ENCODE data around the gene CDHR3.
"Not testable (repeated sequence)": the region's sequence is repeated elsewhere in the genome, so short reads cannot be mapped to it uniquely, and the experiment has no call there.

CDHR3 gene

DNA sequence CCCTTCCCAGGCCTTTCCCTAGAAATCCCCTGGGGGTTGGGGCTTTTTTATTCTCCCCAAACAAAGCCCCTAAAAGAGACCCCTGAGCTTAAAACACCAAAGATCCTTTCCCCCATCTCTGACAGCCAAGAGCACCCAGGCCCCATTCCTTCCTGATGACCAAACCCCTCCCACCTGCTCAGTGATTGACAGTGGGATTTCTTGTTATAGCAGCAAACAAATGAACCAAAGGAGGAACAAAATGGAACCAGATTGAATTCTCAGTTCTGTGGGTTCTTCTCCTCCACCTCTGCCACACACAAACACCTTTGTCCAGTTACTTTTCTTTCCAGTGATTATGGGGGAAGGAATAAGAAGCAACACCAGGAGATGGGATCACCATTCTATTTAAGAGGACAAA is 21.5 kb upstream of the CDHR3 start:
- no peaks in the 10 kb centered on the region for H3K27me3 Mint-ChIP-seq
- no peak overlapping the region for H3K27ac Mint-ChIP-seq

DNA sequence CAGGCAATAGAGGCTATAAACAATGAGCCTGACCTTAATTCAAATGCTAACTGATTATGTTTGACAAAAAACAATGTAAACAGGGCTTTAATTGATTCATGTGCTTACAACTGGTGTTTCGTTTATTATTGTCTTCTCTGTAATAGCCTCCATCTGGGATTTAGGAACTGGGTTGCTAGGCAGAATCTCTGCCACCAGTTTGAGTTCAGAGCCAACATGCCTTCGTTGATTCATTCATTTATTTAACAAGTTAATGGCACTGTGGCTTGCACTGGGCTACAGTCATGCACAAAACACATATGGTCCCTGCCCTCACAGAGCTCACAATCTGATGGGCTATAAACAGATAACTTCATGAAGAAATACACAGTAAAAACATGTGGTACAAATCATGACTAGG is 19.6 kb upstream of the CDHR3 start:
- Mint-ChIP-seq H3K4me1 (no peaks in the 10 kb centered on the region), H3K27me3 (no peaks in the 10 kb centered on the region), H3K36me3 (no peaks in the 10 kb centered on the region), H3K27ac (no peak overlapping the region), H3K4me3 (no peak overlapping the region), H3K9me3 (no peaks in the 10 kb centered on the region)
- no peak for DNase-seq
- ATAC-seq (replicated peaks): no peak

More for the DNA sequence above, 21.5 kb upstream of the CDHR3 start:
- H3K36me3 Mint-ChIP-seq: no peaks in the 10 kb centered on the region
- DNase-seq: no peak
- H3K4me1 Mint-ChIP-seq: no peaks in the 10 kb centered on the region
- no peak overlapping the region for H3K4me3 Mint-ChIP-seq
- no peaks in the 10 kb centered on the region for H3K9me3 Mint-ChIP-seq
- ATAC-seq (replicated peaks): no peak

- H3K4me3 Mint-ChIP-seq: no peak overlapping the region
- no peaks in the 10 kb centered on the region for H3K9me3 Mint-ChIP-seq
- no peaks in the 10 kb centered on the region for H3K4me1 Mint-ChIP-seq
- ATAC-seq (replicated peaks): no peak
- H3K36me3 Mint-ChIP-seq: peaks cover 0 to 3% of the 10 kb centered on the region in 2 donors
- H3K27ac Mint-ChIP-seq: no peak overlapping the region
- no peaks in the 10 kb centered on the region for H3K27me3 Mint-ChIP-seq
- no peak for DNase-seq
Observed at GRCh38 chr7:105945848-105946247, 17.2 kb upstream of the CDHR3 start.

- peaks cover 7 to 8% of the 10 kb centered on the region in 2 donors for H3K9me3 Mint-ChIP-seq
- no peak overlapping the region for H3K4me3 Mint-ChIP-seq
- H3K4me1 Mint-ChIP-seq: no peaks in the 10 kb centered on the region
- DNase-seq (no peak), ATAC-seq (replicated peaks) (no peak)
- H3K27me3 Mint-ChIP-seq: peaks cover 8 to 13% of the 10 kb centered on the region in 2 donors
- no peak overlapping the region for H3K27ac Mint-ChIP-seq
- H3K36me3 Mint-ChIP-seq: peaks cover 4 to 5% of the 10 kb centered on the region in 2 donors
Observed at GRCh38 chr7:105951597-105951996, 11.5 kb upstream of the CDHR3 start.

GRCh38 chr7:105952917-105953595 is 10.0 kb upstream of the CDHR3 start:
- Mint-ChIP-seq H3K27me3 (peaks cover 8 to 13% of the 10 kb centered on the region in 2 donors), H3K4me1 (no peaks in the 10 kb centered on the region), H3K9me3 (peaks cover 7 to 8% of the 10 kb centered on the region in 2 donors), H3K27ac (no peak overlapping the region), H3K4me3 (no peak overlapping the region), H3K36me3 (peaks cover 4 to 5% of the 10 kb centered on the region in 2 donors)
- DNase-seq (no peak), ATAC-seq (replicated peaks) (no peak)

DNA sequence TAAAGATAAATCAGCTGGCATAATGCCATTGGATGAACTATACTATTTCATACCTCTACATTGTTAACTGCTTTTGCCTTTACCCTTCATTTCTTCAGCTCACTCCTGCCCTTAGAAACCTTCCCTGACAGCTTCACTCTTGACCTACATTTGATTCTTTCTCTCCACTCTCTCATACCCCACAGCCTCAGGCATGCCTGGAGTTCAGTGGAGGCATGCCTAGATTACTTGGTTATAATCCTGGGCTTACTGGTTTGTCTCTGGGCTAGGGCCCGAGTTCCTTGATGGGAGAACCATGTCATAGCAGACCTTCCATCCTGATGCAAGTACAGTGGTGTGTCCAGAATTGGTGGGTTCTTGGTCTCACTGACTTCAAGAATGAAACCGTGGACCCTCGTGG is 8.4 kb upstream of the CDHR3 start:
- Mint-ChIP-seq H3K36me3 (peaks cover 2 to 4% of the 10 kb centered on the region in 2 donors), H3K27ac (no peak overlapping the region), H3K4me3 (no peak overlapping the region), H3K27me3 (peaks cover 8 to 13% of the 10 kb centered on the region in 2 donors), H3K9me3 (peaks cover 7 to 8% of the 10 kb centered on the region in 2 donors), H3K4me1 (no peaks in the 10 kb centered on the region)
- ATAC-seq (replicated peaks): no peak
- no peak for DNase-seq

GRCh38 chr7:105955651-105956466 is 7.2 kb upstream of the CDHR3 start:
- not testable (repeated sequence) for H3K9me3 Mint-ChIP-seq; H3K4me1 Mint-ChIP-seq; ATAC-seq (replicated peaks); H3K27ac Mint-ChIP-seq; DNase-seq; H3K36me3 Mint-ChIP-seq; H3K4me3 Mint-ChIP-seq
- peaks cover 8 to 13% of the 10 kb centered on the region in 2 donors for H3K27me3 Mint-ChIP-seq

GRCh38 chr7:105958012-105958411 is 5.1 kb upstream of the CDHR3 start:
- Mint-ChIP-seq H3K9me3 (peaks cover 0 to 1% of the 10 kb centered on the region in 2 donors), H3K27ac (no peak overlapping the region), H3K27me3 (peaks cover 4 to 6% of the 10 kb centered on the region in 2 donors), H3K4me1 (no peaks in the 10 kb centered on the region), H3K4me3 (no peak overlapping the region), H3K36me3 (no peaks in the 10 kb centered on the region)
- DNase-seq (no peak), ATAC-seq (replicated peaks) (no peak)

GRCh38 chr7:105962353-105962752 is 711 bp upstream of the CDHR3 start:
- no peaks in the 10 kb centered on the region for H3K36me3 Mint-ChIP-seq

DNA sequence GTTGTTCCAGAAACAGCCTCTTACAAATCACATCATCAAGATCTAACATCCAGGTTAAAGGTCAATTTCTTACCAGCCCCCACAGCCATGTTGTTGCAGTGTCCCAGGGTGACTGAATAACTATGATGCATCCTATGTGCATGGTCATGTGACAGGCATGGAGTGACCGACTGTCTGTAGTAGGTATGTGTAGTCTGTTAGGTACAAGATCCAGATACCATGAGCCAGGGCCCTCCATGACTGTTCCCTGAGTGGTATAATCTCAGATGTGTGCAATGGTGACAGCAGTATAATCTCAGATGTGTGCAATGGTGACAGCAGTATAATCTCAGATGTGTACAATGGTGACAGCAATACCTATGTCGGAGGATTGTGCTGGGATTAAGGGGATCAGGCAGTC is 8.8 kb downstream of the CDHR3 start:
- no peak overlapping the region for H3K27ac Mint-ChIP-seq
- ATAC-seq (replicated peaks) (no peak), DNase-seq (no peak)
- H3K4me3 Mint-ChIP-seq: no peak overlapping the region
- no peaks in the 10 kb centered on the region for H3K4me1 Mint-ChIP-seq
- H3K9me3 Mint-ChIP-seq: no peaks in the 10 kb centered on the region
- no peaks in the 10 kb centered on the region for H3K36me3 Mint-ChIP-seq
- H3K27me3 Mint-ChIP-seq: no peaks in the 10 kb centered on the region

More at GRCh38 chr7:105962353-105962752, 711 bp upstream of the CDHR3 start:
- Mint-ChIP-seq H3K4me1 (no peaks in the 10 kb centered on the region), H3K4me3 (no peak overlapping the region), H3K27me3 (no peaks in the 10 kb centered on the region), H3K27ac (no peak overlapping the region), H3K9me3 (no peaks in the 10 kb centered on the region)
- ATAC-seq (replicated peaks) (no peak), DNase-seq (no peak)

DNA sequence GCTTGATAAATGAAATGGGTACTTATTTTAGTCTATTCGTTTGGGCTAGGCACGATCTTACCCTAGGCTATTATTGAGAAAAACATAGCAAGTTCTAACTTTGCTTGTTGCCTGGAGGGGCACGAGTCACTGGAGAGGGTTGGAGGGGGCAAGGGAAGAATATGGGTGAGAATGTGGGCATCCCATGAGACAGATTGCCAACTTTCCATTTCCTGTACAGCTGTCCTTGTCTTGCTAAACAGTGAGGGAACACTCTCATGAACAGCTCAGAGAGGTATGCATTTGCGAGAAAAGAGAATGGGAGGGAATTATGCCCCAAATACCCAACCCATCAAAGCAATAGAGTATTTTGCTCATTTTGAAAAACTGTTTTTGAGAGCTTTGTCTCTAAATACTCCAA is 9.2 kb downstream of the CDHR3 start:
- ATAC-seq (replicated peaks) (no peak), DNase-seq (no peak)
- Mint-ChIP-seq H3K27ac (no peak overlapping the region), H3K4me3 (no peak overlapping the region), H3K27me3 (no peaks in the 10 kb centered on the region), H3K9me3 (no peaks in the 10 kb centered on the region), H3K36me3 (no peaks in the 10 kb centered on the region), H3K4me1 (no peaks in the 10 kb centered on the region)

GRCh38 chr7:105974471-105974870 is 11.4 kb downstream of the CDHR3 start:
- DNase-seq (no peak), ATAC-seq (replicated peaks) (no peak)
- Mint-ChIP-seq H3K36me3 (no peaks in the 10 kb centered on the region), H3K27ac (no peak overlapping the region), H3K9me3 (no peaks in the 10 kb centered on the region), H3K4me3 (no peak overlapping the region), H3K27me3 (no peaks in the 10 kb centered on the region), H3K4me1 (no peaks in the 10 kb centered on the region)

- H3K4me3 Mint-ChIP-seq: no peak overlapping the region
- no peak for DNase-seq
Observed at GRCh38 chr7:105975770-105976417, 12.8 kb downstream of the CDHR3 start.

GRCh38 chr7:105976868-105977267 is 13.8 kb downstream of the CDHR3 start:
- DNase-seq (no peak), ATAC-seq (replicated peaks) (no peak)
- Mint-ChIP-seq H3K4me1 (no peaks in the 10 kb centered on the region), H3K27me3 (peaks cover 3 to 5% of the 10 kb centered on the region in 2 donors), H3K9me3 (no peaks in the 10 kb centered on the region), H3K27ac (no peak overlapping the region), H3K36me3 (no peaks in the 10 kb centered on the region), H3K4me3 (no peak overlapping the region)

More at GRCh38 chr7:105975770-105976417, 12.8 kb downstream of the CDHR3 start:
- no peaks in the 10 kb centered on the region for H3K9me3 Mint-ChIP-seq
- H3K27me3 Mint-ChIP-seq: no peaks in the 10 kb centered on the region
- no peaks in the 10 kb centered on the region for H3K36me3 Mint-ChIP-seq
- no peak for ATAC-seq (replicated peaks)
- no peaks in the 10 kb centered on the region for H3K4me1 Mint-ChIP-seq
- no peak overlapping the region for H3K27ac Mint-ChIP-seq

All from stimulated activated naive B cell treated with anti-CD40 and anti-IgM and Interleukin-4, amounts not matched to agents 10 μg/mL and 1 μg/mL and 100 μg/mL, for 72 hours (primary cell).